Cerebellar cortex (tissue), 1 donor: ENCODE results near the gene TMEM200A.

Source experiments
- DNase-seq: peaks from one replicate; pipeline ENCODE4 v3.0.0-alpha.2; 2015; ENCODE audit warnings: low spot score

The TMEM200A gene

GRCh38 chr6:130489514-130489913, 123.7 kb downstream of the TMEM200A start:
- no peak for DNase-seq
